D721Med (cell line): ENCODE measurements around the gene RHBDF2.

Source experiments
- DNase-seq: peaks from one replicate; pipeline ENCODE4 v3.0.0; 2011; ENCODE audit warnings: low spot score; ENCODE audit not compliant: insufficient read length
- FAIRE-seq: peaks from 2 replicates; lab custom pipeline; 2011; peaks lifted over from hg19 to GRCh38; lab: Jason Lieb, UNC
- CTCF ChIP-seq: IDR thresholded peaks from 2 replicates; pipeline ENCODE4 v1.5.1; 2012; ENCODE audit warnings: mild to moderate bottlenecking, control low read depth; ENCODE audit not compliant: insufficient read depth; ENCODE audit errors: missing control alignments

The RHBDF2 gene

GRCh38 chr17:76495663-76496400, 5.4 kb downstream of the RHBDF2 start:
- DNase-seq, result no peak
- no peak for FAIRE-seq
- no peak for TF ChIP-seq CTCF

DNA sequence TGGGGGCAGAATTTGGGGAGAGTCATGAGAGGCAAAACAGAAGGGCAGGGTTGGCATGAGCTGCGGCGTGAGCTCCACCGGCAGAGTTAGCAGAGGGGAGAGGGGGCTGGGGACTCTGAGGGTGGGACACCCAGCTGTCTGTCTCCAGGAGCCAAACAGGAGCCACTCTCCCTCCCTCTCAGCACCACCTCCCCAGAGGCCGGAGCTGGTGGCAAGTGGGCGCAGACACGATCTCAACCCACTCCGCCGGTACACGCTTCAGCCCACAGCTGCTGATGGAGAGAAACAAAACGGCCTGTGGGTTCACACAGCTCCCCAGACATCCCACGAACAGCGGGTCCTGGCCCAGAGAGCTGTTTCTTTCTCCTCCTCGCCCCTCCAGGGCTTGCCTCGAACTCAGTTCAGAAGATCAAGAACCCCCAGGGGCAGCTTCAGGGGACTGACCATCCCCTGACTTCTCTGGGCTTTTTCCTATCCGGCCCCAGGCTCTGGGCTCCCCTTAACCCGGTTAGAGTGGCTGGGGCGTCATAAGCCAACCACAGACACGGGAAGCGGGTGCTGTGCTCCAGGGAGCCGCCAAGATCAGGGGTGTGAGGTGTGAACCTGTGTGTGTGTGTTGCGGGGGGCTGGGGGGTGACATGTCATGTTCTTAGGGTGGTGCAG, 7.6 kb downstream of the RHBDF2 start:
- DNase-seq, result no peak
- TF ChIP-seq CTCF, result no peak
- FAIRE-seq, result no peak

DNA sequence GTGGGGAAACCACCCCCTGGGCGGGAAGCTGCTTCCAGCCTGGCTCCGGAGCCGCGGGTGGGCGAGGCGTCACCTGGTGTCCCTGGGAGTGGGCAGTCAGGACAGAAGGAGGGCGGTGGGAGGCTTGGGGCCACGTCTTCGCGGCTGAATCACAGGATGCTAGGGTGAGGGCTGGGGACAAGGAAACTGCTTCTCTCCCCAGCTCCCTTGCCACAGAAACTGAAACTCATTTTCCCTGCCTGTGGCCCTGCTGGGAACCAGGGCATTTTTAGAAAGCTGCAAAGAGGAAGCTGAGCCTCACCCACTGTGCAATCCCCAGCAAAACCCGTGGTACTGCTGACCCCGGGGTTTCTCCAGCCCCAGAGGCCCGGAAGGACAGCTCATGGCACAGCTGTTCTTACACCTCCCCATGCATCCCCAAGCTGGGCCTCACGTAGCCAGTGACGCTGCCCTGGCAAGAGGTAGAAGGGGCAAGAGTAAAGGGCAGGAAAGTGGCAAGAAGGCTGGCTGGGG, 8.2 kb downstream of the RHBDF2 start:
- TF ChIP-seq CTCF, result no peak
- DNase-seq, result no peak
- no peak for FAIRE-seq

DNA sequence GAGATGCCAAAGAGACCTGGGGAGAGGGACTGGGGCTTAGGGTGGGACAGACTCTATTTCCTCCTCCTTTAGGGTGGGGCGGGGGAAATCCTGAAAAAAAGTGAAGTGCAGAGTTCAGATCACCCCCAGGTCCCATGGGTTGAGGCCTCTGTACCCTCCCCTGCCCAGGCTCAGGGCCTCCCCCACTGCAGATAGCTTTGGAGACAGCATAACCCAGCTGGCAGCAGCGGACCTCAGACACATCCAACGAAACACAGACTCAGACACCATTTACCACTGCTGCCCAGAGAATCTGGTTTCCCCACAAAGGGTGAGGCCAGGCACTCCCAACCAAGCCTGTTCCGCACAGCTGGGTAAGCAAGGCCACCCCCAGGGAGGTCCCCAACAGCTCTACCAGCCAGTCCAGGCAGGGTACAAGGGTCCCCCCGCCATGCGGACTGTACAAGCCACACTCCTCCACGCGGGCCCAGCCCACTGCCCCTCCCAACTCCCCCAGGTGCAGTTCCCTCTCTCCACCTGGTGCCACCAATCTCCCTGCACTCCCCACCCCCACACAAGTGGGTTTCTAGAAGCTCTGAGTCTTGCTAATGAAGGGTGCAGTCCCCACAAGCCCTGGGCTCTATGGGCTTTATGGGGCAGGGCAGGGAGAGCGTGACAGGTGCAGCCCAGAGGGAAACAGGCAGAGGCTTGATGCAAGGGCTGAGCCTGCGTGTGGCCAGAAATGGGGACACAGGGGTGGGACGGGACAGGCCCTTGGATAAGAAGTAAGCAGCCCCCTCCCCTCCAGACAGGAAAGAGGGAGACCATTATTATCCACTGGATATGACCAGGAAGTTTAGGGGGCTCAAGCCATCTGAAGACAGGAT, 8.9 kb downstream of the RHBDF2 start:
- DNase-seq, result no peak
- no peak for TF ChIP-seq CTCF
- FAIRE-seq, result no peak

GRCh38 chr17:76491271-76492122, 9.7 kb downstream of the RHBDF2 start:
- TF ChIP-seq CTCF, result no peak
- DNase-seq (no peak), FAIRE-seq (no peak)

GRCh38 chr17:76490112-76490710, 11.0 kb downstream of the RHBDF2 start:
- TF ChIP-seq CTCF, result no peak
- FAIRE-seq (no peak), DNase-seq (no peak)
